ES-I3 (cell line): Measurements from ENCODE around the gene LMO1.

Source experiments
- H3K36me3 ChIP-seq: 2 replicates; pipeline ENCODE4 v1.6.1; 2013; ENCODE audit warnings: mild to moderate bottlenecking, low read length, control low read depth, moderate library complexity; ENCODE audit not compliant: insufficient read depth
- H3K4me1 ChIP-seq: 2 replicates; pipeline ENCODE4 v1.6.1; 2013; ENCODE audit warnings: mild to moderate bottlenecking, control low read depth, low read length; ENCODE audit not compliant: insufficient read depth
- H3K9ac ChIP-seq: 2 replicates; pipeline ENCODE4 v1.6.1; 2013; ENCODE audit warnings: low read depth, mild to moderate bottlenecking, low read length, moderate library complexity
- H3K9me3 ChIP-seq: 2 replicates; pipeline ENCODE4 v1.6.1; 2013; ENCODE audit warnings: mild to moderate bottlenecking, low read length, moderate library complexity; ENCODE audit not compliant: control insufficient read depth, insufficient read depth

Gene LMO1

DNA sequence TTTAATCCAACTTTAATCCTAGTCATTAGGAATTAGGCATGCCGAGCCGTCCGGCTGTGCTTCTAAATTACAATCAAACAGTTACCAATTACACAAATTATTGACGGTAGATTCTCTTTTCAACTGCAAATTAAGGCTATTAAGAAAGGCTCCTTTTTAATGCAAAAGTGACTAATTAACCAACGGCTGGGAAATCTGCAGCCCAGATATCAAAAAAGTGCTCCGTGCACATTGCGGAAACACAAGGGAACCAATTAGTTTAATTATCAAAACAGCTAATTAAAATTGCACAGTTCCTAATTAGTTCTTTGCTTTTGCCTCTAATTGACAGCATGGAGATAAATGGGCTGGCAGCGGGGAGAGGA lies 19.4 kb upstream of the LMO1 start:
- Histone ChIP-seq H3K9ac (peak overlapping the region; percentile 56; the same call in 1 of the 2 replicates), H3K9me3 (no peaks in the 10 kb centered on the region), H3K36me3 (no peaks in the 10 kb centered on the region), H3K4me1 (peaks cover 3% of the 10 kb centered on the region; the same call in 1 of the 2 replicates)

DNA sequence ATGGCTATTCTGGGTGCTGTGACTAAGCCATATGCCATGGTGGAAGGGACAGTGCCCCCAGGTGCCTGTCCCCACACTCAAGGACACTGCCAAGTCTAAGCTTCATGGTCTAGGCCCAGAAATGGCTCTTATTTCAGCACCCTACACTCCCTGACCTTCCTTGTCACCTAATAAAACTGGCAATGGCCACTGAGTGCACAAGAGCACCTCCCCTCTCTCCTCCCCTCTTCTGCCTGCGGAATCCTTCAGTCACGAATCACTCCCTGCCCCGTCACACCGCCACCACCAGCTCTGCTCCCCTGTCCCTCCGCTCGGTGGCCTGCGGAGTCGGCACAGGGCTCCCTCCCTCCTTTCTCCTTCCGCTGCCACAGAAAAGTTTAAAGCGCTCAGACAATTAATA lies 19.0 kb upstream of the LMO1 start:
- Histone ChIP-seq H3K4me1 (peaks cover 3% of the 10 kb centered on the region; the same call in 1 of the 2 replicates), H3K36me3 (no peaks in the 10 kb centered on the region), H3K9me3 (no peaks in the 10 kb centered on the region), H3K9ac (peak overlapping the region; percentile 56; the same call in 1 of the 2 replicates)

- H3K36me3 ChIP-seq: no peaks in the 10 kb centered on the region
- H3K9ac ChIP-seq: no peak overlapping the region
- H3K4me1 ChIP-seq: peaks cover 3% of the 10 kb centered on the region; the same call in 1 of the 2 replicates
- no peaks in the 10 kb centered on the region for H3K9me3 ChIP-seq
These were observed 17.6 kb upstream of the LMO1 start for GRCh38 chr11:8281266-8281665.

DNA sequence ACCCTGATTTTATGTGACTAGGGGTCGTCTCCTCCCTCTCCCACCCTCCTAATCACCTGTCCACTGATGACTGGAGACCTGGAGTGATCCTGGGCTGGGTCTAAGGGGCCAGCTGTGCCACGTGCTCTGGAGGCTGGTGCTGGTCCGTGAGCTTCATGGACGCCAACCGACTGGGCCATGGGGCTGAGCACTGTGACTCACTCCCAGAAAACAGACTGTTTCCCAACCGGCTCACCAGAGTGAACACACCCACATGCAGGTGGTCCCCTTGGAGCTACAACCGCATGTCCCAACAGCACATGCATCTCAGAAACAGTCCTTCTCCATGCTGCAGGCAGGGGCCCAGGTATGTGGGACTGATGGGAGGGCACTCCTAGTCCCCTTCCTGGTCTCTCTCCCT lies 14.0 kb upstream of the LMO1 start:
- no peak overlapping the region for H3K9ac ChIP-seq
- no peaks in the 10 kb centered on the region for H3K36me3 ChIP-seq
- no peaks in the 10 kb centered on the region for H3K9me3 ChIP-seq
- no peaks in the 10 kb centered on the region for H3K4me1 ChIP-seq

GRCh38 chr11:8276528-8276927 lies 12.8 kb upstream of the LMO1 start:
- Histone ChIP-seq H3K9ac (no peak overlapping the region), H3K9me3 (no peaks in the 10 kb centered on the region), H3K4me1 (no peaks in the 10 kb centered on the region), H3K36me3 (no peaks in the 10 kb centered on the region)

- no peaks in the 10 kb centered on the region for H3K9me3 ChIP-seq
- no peaks in the 10 kb centered on the region; the same call in 1 of the 2 replicates for H3K4me1 ChIP-seq
- no peaks in the 10 kb centered on the region for H3K36me3 ChIP-seq
- H3K9ac ChIP-seq: no peak overlapping the region
These were observed 9.6 kb upstream of the LMO1 start for GRCh38 chr11:8273287-8273686.

- Histone ChIP-seq H3K9ac (no peak overlapping the region), H3K36me3 (no peaks in the 10 kb centered on the region), H3K9me3 (no peaks in the 10 kb centered on the region), H3K4me1 (no peaks in the 10 kb centered on the region; the same call in 1 of the 2 replicates)
These were observed 7.6 kb upstream of the LMO1 start for GRCh38 chr11:8271106-8271886.

DNA sequence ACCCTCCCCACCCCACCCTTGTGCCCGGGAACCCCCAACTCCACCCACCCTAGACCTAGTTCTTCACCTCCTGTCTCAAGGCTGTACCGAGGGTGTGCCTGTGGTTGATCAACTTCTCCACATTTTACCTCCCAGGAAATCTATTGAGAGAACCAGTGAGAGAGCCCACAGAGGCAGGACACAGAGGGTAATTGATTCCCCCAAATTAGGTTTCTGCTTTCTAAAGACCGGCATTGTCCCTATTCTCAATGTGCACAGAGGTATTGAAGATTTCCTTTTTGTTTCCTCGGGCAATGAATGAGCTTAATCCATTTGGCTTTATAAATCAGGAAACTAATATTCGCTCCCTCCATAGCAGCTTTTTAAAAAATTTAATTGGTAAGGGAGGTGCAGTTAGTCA lies 6.0 kb upstream of the LMO1 start:
- Histone ChIP-seq H3K4me1 (no peaks in the 10 kb centered on the region; the same call in 1 of the 2 replicates), H3K9ac (no peak overlapping the region), H3K36me3 (no peaks in the 10 kb centered on the region), H3K9me3 (no peaks in the 10 kb centered on the region)

DNA sequence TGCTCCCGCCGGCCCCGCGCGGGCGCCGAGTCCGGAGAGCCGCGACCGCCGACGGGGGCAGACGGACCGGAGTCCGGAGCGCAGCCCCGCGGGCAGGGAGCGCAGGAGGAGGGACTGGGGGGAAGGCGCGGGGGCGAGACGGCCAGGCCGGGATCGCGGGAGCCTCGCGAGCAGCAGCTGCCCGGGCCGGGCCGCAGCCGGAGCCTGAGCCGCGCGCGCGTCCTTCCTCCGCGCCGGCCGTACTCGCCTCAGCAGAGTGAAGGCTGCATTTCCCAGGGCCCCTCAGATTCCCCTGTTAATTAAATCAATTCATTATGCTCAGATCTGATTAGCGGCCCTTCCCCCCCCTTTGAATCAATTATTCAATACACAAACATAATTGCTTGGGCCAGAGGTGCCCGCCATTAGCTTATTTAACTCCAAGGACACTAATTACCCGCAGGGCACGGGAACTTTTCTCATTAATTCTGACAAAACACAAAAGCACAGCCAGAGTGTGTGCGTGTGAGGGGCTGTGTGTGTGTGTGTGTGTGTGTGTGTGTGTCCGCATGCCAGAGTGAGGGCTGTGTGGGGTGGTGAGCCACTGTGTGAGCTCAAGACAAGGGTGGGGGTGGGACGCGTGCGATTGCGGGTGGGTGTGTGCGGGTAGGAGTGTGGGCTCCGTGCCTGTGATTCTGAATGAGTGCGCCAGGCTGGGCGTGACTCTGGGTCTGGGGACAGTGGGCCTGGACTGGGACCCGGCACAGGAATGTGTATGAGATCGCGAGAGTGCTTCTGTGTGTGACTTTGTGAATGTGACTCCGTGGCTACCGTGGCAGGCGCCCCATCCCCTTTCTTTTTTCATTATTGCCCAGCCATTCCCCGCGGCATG lies 5.1 kb upstream of the LMO1 start:
- H3K36me3 ChIP-seq: no peaks in the 10 kb centered on the region
- H3K9me3 ChIP-seq: no peaks in the 10 kb centered on the region
- H3K4me1 ChIP-seq: no peaks in the 10 kb centered on the region; the same call in 1 of the 2 replicates
- peak overlapping the region; percentile 52; the same call in 1 of the 2 replicates for H3K9ac ChIP-seq

- Histone ChIP-seq H3K4me1 (peaks cover 3% of the 10 kb centered on the region; the same call in 1 of the 2 replicates), H3K9me3 (no peaks in the 10 kb centered on the region), H3K9ac (peak overlapping the region; percentile 52; the same call in 1 of the 2 replicates), H3K36me3 (no peaks in the 10 kb centered on the region)
These were observed 4.3 kb upstream of the LMO1 start for GRCh38 chr11:8267831-8268529.

- peaks cover 3% of the 10 kb centered on the region; the same call in 1 of the 2 replicates for H3K4me1 ChIP-seq
- no peak overlapping the region for H3K9ac ChIP-seq
- H3K9me3 ChIP-seq: no peaks in the 10 kb centered on the region
- H3K36me3 ChIP-seq: no peaks in the 10 kb centered on the region
These were observed 3.6 kb upstream of the LMO1 start for GRCh38 chr11:8267280-8267679.

DNA sequence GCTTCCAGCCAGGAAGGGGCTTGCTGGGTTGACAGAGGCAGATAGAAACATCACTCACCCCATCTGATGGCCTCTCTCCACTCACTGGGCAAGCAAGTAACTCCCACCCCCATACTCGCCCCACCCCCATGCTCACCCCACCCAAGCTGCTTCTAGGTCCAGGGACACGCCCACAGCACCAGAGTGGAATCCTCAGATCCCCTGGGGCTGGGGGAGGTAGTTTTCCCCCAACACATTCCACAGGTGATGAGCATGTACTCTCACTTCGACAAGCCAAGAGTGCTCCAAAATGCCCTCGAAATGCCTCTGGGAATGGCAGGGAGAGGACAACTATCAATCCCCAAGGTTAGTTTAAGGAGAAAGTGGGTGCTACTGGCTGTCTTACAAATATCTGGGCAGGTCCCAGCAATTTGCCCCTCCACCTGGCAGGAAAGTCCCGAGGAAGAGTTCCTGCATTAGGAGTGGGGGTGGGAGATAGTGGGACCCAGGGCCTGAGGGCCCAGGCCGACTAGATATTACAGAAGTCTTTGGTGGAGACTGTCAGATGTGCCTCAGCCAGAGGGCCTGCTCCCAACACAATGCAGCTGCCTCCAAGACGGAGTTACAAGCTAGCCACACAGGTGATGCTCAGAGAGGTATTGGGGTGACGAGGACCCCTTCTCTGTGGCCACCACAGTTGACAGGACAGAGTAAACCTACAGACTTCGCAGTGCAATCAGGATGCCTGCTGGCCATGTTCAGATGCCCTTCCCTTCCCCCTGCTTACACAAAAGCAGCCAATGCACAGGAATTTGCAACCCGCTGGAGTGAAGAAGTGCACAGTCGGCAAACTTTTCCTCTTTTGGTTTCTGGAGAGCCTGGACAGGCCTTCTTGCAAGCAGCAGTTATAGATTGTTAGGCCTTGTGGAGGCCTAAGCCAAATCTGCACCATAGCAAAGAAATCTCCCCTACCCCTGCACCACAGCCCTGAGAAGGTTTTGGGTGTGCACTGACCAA lies 2.9 kb upstream of the LMO1 start:
- Histone ChIP-seq H3K9ac (no peak overlapping the region), H3K36me3 (no peaks in the 10 kb centered on the region), H3K4me1 (peaks cover 9% of the 10 kb centered on the region), H3K9me3 (no peaks in the 10 kb centered on the region)

GRCh38 chr11:8265681-8266241 lies 2.1 kb upstream of the LMO1 start:
- Histone ChIP-seq H3K4me1 (peaks cover 13% of the 10 kb centered on the region), H3K36me3 (no peaks in the 10 kb centered on the region), H3K9ac (no peak overlapping the region), H3K9me3 (no peaks in the 10 kb centered on the region)
